ENCODE results near the gene SHLD1.

DNA sequence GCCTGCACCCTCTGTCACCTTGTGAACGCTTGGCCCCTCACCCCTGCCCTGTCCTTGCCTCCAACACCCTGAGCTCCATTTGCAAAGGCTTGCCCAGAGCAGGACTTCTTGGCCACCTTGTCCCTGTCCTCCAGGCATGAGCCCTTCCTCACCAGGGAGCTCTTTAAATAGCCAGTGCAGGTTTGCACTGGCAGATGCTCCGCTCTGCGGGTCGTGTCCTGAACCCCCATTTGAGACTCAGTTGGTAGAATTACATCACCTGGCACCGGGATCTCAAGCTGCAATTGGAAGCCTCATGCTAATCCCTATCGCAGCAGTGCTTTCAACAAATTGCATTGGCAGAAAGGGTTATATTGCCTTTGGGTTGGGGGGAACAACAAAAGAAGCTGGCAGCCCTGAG is 114.2 kb downstream of the SHLD1 start:
- TF ChIP-seq, protein P1, sequence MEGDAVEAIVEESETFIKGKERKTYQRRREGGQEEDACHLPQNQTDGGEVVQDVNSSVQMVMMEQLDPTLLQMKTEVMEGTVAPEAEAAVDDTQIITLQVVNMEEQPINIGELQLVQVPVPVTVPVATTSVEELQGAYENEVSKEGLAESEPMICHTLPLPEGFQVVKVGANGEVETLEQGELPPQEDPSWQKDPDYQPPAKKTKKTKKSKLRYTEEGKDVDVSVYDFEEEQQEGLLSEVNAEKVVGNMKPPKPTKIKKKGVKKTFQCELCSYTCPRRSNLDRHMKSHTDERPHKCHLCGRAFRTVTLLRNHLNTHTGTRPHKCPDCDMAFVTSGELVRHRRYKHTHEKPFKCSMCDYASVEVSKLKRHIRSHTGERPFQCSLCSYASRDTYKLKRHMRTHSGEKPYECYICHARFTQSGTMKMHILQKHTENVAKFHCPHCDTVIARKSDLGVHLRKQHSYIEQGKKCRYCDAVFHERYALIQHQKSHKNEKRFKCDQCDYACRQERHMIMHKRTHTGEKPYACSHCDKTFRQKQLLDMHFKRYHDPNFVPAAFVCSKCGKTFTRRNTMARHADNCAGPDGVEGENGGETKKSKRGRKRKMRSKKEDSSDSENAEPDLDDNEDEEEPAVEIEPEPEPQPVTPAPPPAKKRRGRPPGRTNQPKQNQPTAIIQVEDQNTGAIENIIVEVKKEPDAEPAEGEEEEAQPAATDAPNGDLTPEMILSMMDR (IDR thresholded peaks at IDR 0.05; ENCODE audit: poor library complexity): no peak
- no peak for TF ChIP-seq EZH2 (IDR thresholded peaks at IDR 0.05; ENCODE audit: borderline replicate concordance)
- TF ChIP-seq EZH2phosphoT487 (IDR thresholded peaks at IDR 0.05; ENCODE audit: low read depth, severe bottlenecking, unreplicated experiment): no peak
